OCI-LY3 (cell line): ENCODE results near the gene ATRX.

ENCODE experiments used
- EZH2phosphoT487 ChIP-seq: fragments of 200-600 bp; shearing (Covaris generic); IDR thresholded peaks from 2 replicates; pipeline ENCODE4 v1.6.1; 2018; ENCODE audit warnings: antibody characterized with exemption, mixed run types, low read depth
- TF ChIP-seq, protein P1 (sequence below): fragments of 200-600, 300-600 bp; sonication (generic); IDR thresholded peaks from 2 replicates; pipeline ENCODE4 v1.5.1; 2014; ENCODE audit warnings: antibody characterized with exemption, low read length, low read depth

DNA sequence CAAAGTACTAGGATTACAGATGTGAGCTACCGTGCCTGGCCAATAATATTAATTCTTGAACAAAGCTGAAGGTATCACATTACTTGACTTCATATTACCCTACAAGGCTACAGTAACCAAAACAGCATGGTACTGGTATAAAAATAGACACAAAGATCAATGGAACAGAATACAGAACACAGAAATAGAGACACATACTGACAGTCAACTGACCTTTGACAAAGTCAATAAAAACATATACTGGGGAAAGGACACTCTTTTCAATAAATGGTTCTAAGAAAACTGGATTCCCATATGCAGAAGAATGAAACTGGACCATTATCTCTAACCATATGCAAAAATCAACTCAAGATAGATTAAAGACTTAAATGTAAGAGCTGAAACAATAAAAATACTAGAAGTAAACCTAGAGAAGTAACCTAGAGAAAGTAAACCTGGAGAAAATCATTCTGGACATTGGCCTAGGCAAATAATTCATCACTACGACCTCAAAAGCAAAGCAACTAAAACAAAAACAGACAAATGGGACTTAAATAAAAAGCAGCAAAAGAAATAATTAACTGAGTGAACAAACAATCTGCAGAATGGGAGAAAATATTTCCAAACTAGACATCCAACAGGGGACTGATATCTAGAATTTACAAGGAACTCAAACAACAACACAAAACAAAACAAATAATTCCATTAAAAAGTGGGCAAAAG, 182.2 kb downstream of the ATRX start:
- TF ChIP-seq, protein P1, sequence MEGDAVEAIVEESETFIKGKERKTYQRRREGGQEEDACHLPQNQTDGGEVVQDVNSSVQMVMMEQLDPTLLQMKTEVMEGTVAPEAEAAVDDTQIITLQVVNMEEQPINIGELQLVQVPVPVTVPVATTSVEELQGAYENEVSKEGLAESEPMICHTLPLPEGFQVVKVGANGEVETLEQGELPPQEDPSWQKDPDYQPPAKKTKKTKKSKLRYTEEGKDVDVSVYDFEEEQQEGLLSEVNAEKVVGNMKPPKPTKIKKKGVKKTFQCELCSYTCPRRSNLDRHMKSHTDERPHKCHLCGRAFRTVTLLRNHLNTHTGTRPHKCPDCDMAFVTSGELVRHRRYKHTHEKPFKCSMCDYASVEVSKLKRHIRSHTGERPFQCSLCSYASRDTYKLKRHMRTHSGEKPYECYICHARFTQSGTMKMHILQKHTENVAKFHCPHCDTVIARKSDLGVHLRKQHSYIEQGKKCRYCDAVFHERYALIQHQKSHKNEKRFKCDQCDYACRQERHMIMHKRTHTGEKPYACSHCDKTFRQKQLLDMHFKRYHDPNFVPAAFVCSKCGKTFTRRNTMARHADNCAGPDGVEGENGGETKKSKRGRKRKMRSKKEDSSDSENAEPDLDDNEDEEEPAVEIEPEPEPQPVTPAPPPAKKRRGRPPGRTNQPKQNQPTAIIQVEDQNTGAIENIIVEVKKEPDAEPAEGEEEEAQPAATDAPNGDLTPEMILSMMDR = no peak
- no peak for TF ChIP-seq EZH2phosphoT487
